ENCODE results near the gene TNFRSF12A.
"Not testable (repeated sequence)": the region's sequence is repeated elsewhere in the genome, so short reads cannot be mapped to it uniquely, and the experiment has no call there.

The TNFRSF12A gene

GRCh38 chr16:3051494-3051893 is 31.3 kb downstream of the TNFRSF12A start:
- peak; percentile 38 to 48 (median 41) for DNase-seq

GRCh38 chr16:3052571-3053329 is 32.6 kb downstream of the TNFRSF12A start:
- DNase-seq = not testable (repeated sequence)

GRCh38 chr16:3053330-3053710 is 33.2 kb downstream of the TNFRSF12A start:
- DNase-seq = not testable (repeated sequence)

- DNase-seq = peak in 2 of 3 donors; percentile 12 to 30
These were observed 35.0 kb downstream of the TNFRSF12A start for GRCh38 chr16:3054965-3055733.

- DNase-seq = not testable (repeated sequence)
These were observed 35.6 kb downstream of the TNFRSF12A start for GRCh38 chr16:3055734-3056115.

GRCh38 chr16:3056336-3057180 is 36.4 kb downstream of the TNFRSF12A start:
- DNase-seq = no peak

GRCh38 chr16:3057181-3058138 is 37.3 kb downstream of the TNFRSF12A start:
- peak in 1 of 3 donors; percentile 9 for DNase-seq

- peak in 2 of 3 donors; percentile 29 to 42 for DNase-seq
These were observed 38.2 kb downstream of the TNFRSF12A start for GRCh38 chr16:3058139-3059030.

GRCh38 chr16:3059041-3059722 is 39.0 kb downstream of the TNFRSF12A start:
- DNase-seq = peak; percentile 96 to 99 (median 96)

- DNase-seq = no peak
These were observed 39.6 kb downstream of the TNFRSF12A start for GRCh38 chr16:3059723-3060242.

GRCh38 chr16:3060339-3061127 is 40.4 kb downstream of the TNFRSF12A start:
- peak in 1 of 3 donors; percentile 24 for DNase-seq

- no peak for DNase-seq
These were observed 42.4 kb downstream of the TNFRSF12A start for GRCh38 chr16:3062553-3062952.

- DNase-seq = no peak
These were observed 43.6 kb downstream of the TNFRSF12A start for GRCh38 chr16:3063625-3064386.

GRCh38 chr16:3065069-3065741 is 45.0 kb downstream of the TNFRSF12A start, which contains the start of gene IL32:
Gene IL32, plus strand, starts transcription at chr16:3065640. Its CDS starts 172 bp downstream, at chr16:3065812.
- DNase-seq = peak; percentile 54 to 75 (median 74)

GRCh38 chr16:3065742-3066439 is 45.7 kb downstream of the TNFRSF12A start:
- DNase-seq = no peak

GRCh38 chr16:3066440-3066748 is 46.2 kb downstream of the TNFRSF12A start:
- no peak for DNase-seq

- no peak for DNase-seq
These were observed 48.3 kb downstream of the TNFRSF12A start for GRCh38 chr16:3068487-3068886.

Data from suppressor macrophage treated with lipopolysaccharide for 1 hour (primary cell).